Skeletal muscle tissue (tissue), 4 donors: ENCODE data around the gene HAVCR2. TPM values are rescaled to one million over a fixed set of nuclear protein-coding genes. Genes with fewer than 3 reads are reported as not detected.

Source experiments
- H3K27ac ChIP-seq: one replicate; pipeline ENCODE4 v1.7.0; 2013; ENCODE audit warnings: mild to moderate bottlenecking, low read depth, low read length, inconsistent platforms
- H3K27me3 ChIP-seq, 3 donors: one replicate each; pipeline ENCODE4 v1.7.0; 2013; ENCODE audit warnings: low read length in 3 of 3; ENCODE audit not compliant: control insufficient read depth in 3 of 3, insufficient read depth in 3 of 3
- H3K36me3 ChIP-seq, 3 donors: one replicate each; pipeline ENCODE4 v1.7.0; 2013; ENCODE audit warnings: low read length in 3 of 3; ENCODE audit not compliant: control insufficient read depth in 3 of 3, insufficient read depth in 3 of 3
- H3K4me1 ChIP-seq, 3 donors: one replicate each; pipeline ENCODE4 v1.7.0; 2013; ENCODE audit warnings: low read length in 3 of 3, mild to moderate bottlenecking in 3 of 3; ENCODE audit not compliant: control insufficient read depth in 3 of 3, insufficient read depth in 3 of 3
- H3K4me3 ChIP-seq, 3 donors: one replicate each; pipeline ENCODE4 v1.7.0; 2013; ENCODE audit warnings: low read length in 3 of 3
- H3K9ac ChIP-seq, 3 donors: one replicate each; pipeline ENCODE4 v1.7.0; 2013; ENCODE audit warnings: low read length in 3 of 3, mild to moderate bottlenecking in 3 of 3, moderate library complexity in 2 of 3, low read depth in 1 of 3
- H3K9me3 ChIP-seq, 3 donors: one replicate each; pipeline ENCODE4 v1.7.0; 2013; ENCODE audit warnings: low read length in 3 of 3; ENCODE audit not compliant: control insufficient read depth in 3 of 3
- total RNA-seq: library from RNA; depleted of rRNA; stranded (reverse); fragments of >200 nt; gene quantifications from one replicate; pipeline ENCODE4 v1.2.3, GENCODE V29; 2014
- donor health status: Osteomylitis.

The HAVCR2 gene
- total RNA-seq, 1 donor from 2014 or later, result 6.3 TPM

DNA sequence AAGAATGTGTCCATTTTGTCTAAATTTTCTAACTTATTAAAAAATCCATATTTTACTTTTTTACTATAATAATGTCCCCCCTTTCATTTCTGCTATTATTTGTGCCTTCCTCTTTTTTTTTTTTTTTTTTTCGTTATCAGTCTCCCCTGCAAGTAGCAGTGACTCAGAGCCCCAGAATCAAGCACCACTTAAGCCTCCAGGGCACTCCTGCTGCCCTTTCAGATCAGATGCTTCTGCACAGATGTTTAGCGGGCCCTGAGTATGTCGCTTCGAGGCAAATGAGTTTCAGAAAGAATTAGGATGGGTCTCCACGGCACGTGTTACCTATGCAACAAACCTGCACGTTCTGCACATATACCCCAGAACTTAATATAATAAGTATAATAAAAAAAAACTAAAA lies 22.1 kb upstream of the HAVCR2 start:
- Histone ChIP-seq H3K36me3 (no peaks in the 10 kb centered on the region), H3K4me3 (no peak overlapping the region), H3K27ac (no peak overlapping the region), H3K9me3 (no peaks in the 10 kb centered on the region), H3K4me1 (no peaks in the 10 kb centered on the region), H3K27me3 (no peaks in the 10 kb centered on the region), H3K9ac (no peak overlapping the region)

DNA sequence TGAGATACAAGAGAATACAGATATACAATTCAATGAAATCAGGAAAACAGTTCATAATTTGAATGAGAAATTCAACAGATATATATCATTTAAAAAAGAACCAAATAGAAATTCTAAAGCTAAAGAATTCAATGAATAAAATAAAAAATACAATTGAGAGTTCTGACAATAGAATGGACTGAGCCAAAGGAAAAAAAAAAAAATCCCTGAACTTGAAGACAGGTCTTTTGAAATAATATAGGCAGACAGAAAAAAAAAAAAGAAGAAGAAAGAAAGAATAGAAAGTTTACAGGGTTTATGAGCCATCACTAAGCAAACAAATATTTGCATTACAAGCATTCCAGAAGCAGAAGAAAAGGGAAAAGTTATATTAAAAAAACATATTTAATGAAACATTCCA lies 12.9 kb upstream of the HAVCR2 start:
- H3K4me1 ChIP-seq, result no peaks in the 10 kb centered on the region
- H3K27me3 ChIP-seq, result no peaks in the 10 kb centered on the region
- H3K9ac ChIP-seq, result no peak overlapping the region
- no peak overlapping the region for H3K4me3 ChIP-seq
- H3K9me3 ChIP-seq, result peaks cover 0 to 4% (median 0%) of the 10 kb centered on the region in 3 donors
- H3K27ac ChIP-seq, result no peak overlapping the region
- H3K36me3 ChIP-seq, result no peaks in the 10 kb centered on the region

DNA sequence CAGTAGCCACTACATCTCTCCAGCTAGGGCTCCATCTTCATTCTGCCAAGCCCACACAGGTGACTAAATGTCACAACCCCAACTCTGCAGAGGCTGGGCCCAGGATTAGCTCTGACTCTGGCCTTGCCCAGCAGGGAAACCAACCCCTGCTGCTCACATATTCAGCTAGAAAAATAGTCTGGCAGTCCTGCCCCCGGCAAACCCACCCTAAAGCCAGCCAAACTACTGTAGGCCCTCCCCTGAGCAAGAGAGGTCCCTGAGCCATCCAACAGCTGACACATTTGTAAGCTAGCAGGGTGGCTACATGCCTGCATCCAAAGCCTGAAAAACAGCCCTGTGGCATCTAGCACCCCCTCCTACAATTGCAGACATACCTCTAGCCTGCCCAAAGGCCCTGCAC lies 11.3 kb upstream of the HAVCR2 start:
- Histone ChIP-seq H3K27ac (no peak overlapping the region), H3K4me1 (no peaks in the 10 kb centered on the region), H3K4me3 (no peak overlapping the region), H3K9ac (no peak overlapping the region), H3K36me3 (no peaks in the 10 kb centered on the region), H3K27me3 (no peaks in the 10 kb centered on the region), H3K9me3 (peaks cover 0 to 4% (median 0%) of the 10 kb centered on the region in 3 donors)

- H3K9me3 ChIP-seq, result peaks cover 0 to 4% (median 0%) of the 10 kb centered on the region in 3 donors
- H3K27me3 ChIP-seq, result no peaks in the 10 kb centered on the region
- no peak overlapping the region for H3K9ac ChIP-seq
- no peaks in the 10 kb centered on the region for H3K4me1 ChIP-seq
- no peak overlapping the region for H3K27ac ChIP-seq
- no peaks in the 10 kb centered on the region for H3K36me3 ChIP-seq
- no peak overlapping the region for H3K4me3 ChIP-seq
Measured at GRCh38 chr5:157116483-157116954, 7.7 kb upstream of the HAVCR2 start.

DNA sequence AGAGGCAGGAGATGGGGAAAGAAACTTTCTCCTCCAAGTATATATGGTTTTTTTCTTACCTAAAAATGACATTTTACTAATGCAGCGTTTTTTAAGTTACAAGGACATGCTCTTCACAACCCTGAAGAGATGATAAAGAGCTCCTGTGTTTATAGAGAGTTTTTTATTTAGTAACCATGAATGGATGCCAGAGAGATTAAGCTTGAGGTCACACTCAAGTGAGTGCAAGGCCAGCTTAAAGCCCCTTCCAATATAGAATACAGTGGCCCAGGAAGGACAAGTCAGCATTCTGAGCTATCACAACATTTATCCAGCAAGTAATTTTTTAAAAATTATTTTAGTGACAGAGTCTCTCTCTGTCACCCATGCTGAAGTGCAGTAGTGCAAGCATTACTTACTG lies 6.7 kb upstream of the HAVCR2 start:
- H3K27ac ChIP-seq, result no peak overlapping the region

GRCh38 chr5:157115012-157115411 lies 6.2 kb upstream of the HAVCR2 start:
- no peak overlapping the region for H3K27ac ChIP-seq
- no peaks in the 10 kb centered on the region for H3K27me3 ChIP-seq
- H3K4me1 ChIP-seq, result no peaks in the 10 kb centered on the region

More for the DNA sequence above, 6.7 kb upstream of the HAVCR2 start:
- H3K4me3 ChIP-seq, result no peak overlapping the region
- no peaks in the 10 kb centered on the region for H3K4me1 ChIP-seq
- H3K9me3 ChIP-seq, result no peaks in the 10 kb centered on the region
- H3K9ac ChIP-seq, result no peak overlapping the region
- no peaks in the 10 kb centered on the region for H3K27me3 ChIP-seq
- no peaks in the 10 kb centered on the region for H3K36me3 ChIP-seq

DNA sequence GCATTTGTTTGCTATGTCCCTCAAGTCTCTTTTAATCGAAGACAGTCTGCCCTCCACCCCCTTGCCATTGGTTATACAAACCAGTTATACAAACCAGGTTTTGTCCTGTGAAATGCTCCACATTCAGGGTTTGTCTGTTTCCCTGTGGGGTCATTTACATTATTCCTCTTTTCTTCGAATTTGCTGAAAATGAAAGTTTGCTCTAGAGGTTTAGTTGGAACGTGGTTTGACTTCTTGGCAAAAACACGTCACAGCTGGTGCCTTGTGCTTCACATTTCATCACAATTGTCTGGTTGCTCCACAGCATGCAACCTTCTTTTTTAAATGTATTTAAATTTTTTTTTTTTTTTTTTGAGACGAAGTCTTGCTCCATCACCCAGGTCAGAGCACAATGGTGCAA lies 4.2 kb upstream of the HAVCR2 start:
- H3K27ac ChIP-seq, result no peak overlapping the region
- no peak overlapping the region for H3K9ac ChIP-seq
- H3K4me1 ChIP-seq, result no peaks in the 10 kb centered on the region

More at GRCh38 chr5:157115012-157115411, 6.2 kb upstream of the HAVCR2 start:
- H3K4me3 ChIP-seq, result no peak overlapping the region
- no peaks in the 10 kb centered on the region for H3K36me3 ChIP-seq
- no peaks in the 10 kb centered on the region for H3K9me3 ChIP-seq
- H3K9ac ChIP-seq, result no peak overlapping the region

GRCh38 chr5:157109744-157110143 lies 900 bp upstream of the HAVCR2 start:
- Histone ChIP-seq H3K27ac (no peak overlapping the region), H3K27me3 (no peaks in the 10 kb centered on the region), H3K9ac (no peak overlapping the region), H3K4me3 (no peak overlapping the region), H3K4me1 (no peaks in the 10 kb centered on the region), H3K9me3 (no peaks in the 10 kb centered on the region), H3K36me3 (no peaks in the 10 kb centered on the region)

More for the DNA sequence above, 4.2 kb upstream of the HAVCR2 start:
- Histone ChIP-seq H3K27me3 (no peaks in the 10 kb centered on the region), H3K36me3 (no peaks in the 10 kb centered on the region), H3K9me3 (no peaks in the 10 kb centered on the region), H3K4me3 (no peak overlapping the region)

DNA sequence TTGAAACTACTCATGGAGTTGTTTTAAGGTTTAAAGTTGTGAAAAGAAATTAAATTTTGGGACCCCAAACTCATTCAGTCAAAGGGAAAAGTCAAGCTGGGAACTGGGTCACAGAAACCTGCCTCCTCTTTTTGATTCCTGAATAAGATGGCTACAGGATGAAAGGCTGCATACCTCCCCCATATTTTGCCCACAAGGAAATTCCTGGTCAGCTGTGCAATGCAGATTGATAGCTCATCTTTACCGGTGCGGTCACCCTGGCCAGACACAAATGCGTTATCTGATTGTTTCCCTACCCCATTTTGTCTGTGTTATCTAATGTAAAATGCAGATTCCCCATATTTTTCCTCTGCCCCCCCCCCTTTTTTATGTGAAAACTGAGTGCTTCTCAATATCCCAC lies 1.3 kb downstream of the HAVCR2 start:
- Histone ChIP-seq H3K4me3 (no peak overlapping the region), H3K27me3 (no peaks in the 10 kb centered on the region), H3K9me3 (no peaks in the 10 kb centered on the region), H3K9ac (no peak overlapping the region), H3K36me3 (no peaks in the 10 kb centered on the region), H3K4me1 (no peaks in the 10 kb centered on the region), H3K27ac (no peak overlapping the region)

DNA sequence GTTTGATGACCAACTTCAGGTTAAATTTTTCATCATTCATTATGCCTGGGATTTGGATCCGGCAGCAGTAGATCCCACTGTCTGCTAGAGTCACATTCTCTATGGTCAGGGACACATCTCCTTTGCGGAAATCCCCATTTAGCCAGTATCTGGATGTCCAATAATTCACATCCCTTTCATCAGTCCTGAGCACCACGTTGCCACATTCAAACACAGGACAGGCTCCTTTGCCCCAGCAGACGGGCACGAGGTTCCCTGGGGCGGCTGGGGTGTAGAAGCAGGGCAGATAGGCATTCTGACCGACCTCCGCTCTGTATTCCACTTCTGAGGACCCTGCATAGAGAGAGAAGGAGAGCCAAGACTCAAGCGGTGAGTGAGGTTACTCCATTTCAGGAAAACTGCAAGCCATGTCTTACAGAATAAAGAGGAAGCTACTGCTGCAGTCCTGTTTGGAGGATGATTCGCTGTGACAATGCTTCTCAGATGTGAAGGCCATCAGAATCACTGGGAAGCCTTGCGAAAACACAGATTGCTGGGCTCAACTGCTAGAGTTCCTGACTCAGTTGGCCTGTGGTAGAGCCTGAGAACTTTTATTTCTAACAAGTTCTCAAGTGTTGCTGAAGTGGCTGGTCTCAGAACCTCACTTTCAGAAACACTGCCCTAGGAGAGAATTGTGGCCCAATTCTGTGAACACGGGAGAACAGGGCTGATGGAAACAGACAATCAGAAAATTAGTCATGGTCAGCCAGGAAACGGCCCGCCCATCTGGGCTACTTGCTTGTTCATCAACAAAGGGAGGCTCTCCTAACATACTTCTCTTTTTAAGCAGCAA lies 2.0 kb downstream of the HAVCR2 start:
- Histone ChIP-seq H3K27me3 (no peaks in the 10 kb centered on the region), H3K4me1 (no peaks in the 10 kb centered on the region), H3K27ac (peak overlapping the region; percentile 54), H3K9me3 (no peaks in the 10 kb centered on the region), H3K9ac (no peak overlapping the region), H3K4me3 (no peak overlapping the region), H3K36me3 (no peaks in the 10 kb centered on the region)
